ENCODE results near the gene ZNF664.

DNA sequence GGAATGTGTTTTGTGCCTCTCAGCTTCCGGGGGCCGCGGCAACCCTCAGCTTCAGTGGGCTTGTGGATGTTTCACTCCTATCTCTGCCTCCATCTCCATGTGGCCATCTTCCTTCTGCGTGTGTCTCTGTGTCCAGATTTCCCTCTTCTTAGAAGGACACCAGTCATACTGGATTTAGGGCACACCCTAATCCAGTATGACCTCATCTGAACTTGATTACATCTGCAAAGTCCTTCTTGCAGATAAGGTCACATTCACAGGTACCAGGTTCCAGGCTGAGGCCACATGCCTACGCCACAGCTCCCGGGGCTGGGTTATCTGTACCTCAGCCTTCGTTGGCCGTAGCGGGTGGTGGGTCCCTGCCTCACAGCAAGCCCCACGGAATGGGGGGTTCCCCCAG lies 68.9 kb downstream of the ZNF664 start:
- TF ChIP-seq, protein P1, sequence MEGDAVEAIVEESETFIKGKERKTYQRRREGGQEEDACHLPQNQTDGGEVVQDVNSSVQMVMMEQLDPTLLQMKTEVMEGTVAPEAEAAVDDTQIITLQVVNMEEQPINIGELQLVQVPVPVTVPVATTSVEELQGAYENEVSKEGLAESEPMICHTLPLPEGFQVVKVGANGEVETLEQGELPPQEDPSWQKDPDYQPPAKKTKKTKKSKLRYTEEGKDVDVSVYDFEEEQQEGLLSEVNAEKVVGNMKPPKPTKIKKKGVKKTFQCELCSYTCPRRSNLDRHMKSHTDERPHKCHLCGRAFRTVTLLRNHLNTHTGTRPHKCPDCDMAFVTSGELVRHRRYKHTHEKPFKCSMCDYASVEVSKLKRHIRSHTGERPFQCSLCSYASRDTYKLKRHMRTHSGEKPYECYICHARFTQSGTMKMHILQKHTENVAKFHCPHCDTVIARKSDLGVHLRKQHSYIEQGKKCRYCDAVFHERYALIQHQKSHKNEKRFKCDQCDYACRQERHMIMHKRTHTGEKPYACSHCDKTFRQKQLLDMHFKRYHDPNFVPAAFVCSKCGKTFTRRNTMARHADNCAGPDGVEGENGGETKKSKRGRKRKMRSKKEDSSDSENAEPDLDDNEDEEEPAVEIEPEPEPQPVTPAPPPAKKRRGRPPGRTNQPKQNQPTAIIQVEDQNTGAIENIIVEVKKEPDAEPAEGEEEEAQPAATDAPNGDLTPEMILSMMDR (IDR thresholded peaks at IDR 0.05; ENCODE audit: borderline replicate concordance, extremely low read depth, low read length, poor library complexity, severe bottlenecking), result no peak
- TF ChIP-seq EZH2 (IDR thresholded peaks at IDR 0.05; ENCODE audit: borderline replicate concordance, low read depth, low read length, severe bottlenecking), result no peak

All from DND-41 (cell line).